ENCODE data around the gene POLE.
"Not testable (repeated sequence)": the region's sequence is repeated elsewhere in the genome, so short reads cannot be mapped to it uniquely, and the experiment has no call there.

Gene POLE

GRCh38 chr12:132604668-132605441 is 82.3 kb downstream of the POLE start:
- no peak overlapping the region for H3K27ac ChIP-seq
- TF ChIP-seq CTCF (conservative IDR thresholded peaks at IDR 0.05): no peak

- H3K27ac ChIP-seq: peak overlapping the region; percentile 51; the same call in 1 of the 2 replicates
Measured at GRCh38 chr12:132604151-132604618, 83.0 kb downstream of the POLE start.

GRCh38 chr12:132603240-132604150 is 83.6 kb downstream of the POLE start:
- TF ChIP-seq CTCF (conservative IDR thresholded peaks at IDR 0.05): no peak
- peak overlapping the region; percentile 51; the same call in 1 of the 2 replicates for H3K27ac ChIP-seq

More at GRCh38 chr12:132604151-132604618, 83.0 kb downstream of the POLE start:
- no peak for TF ChIP-seq CTCF (conservative IDR thresholded peaks at IDR 0.05)

- no peak for TF ChIP-seq CTCF (conservative IDR thresholded peaks at IDR 0.05)
Measured at GRCh38 chr12:132602572-132603239, 84.4 kb downstream of the POLE start.

GRCh38 chr12:132601171-132601883 is 85.8 kb downstream of the POLE start:
- no peak for TF ChIP-seq CTCF (conservative IDR thresholded peaks at IDR 0.05)
- H3K27ac ChIP-seq: peak overlapping the region; percentile 35; the same call in 1 of the 2 replicates

More at GRCh38 chr12:132602572-132603239, 84.4 kb downstream of the POLE start:
- no peak overlapping the region for H3K27ac ChIP-seq

- peak overlapping the region; percentile 35; the same call in 1 of the 2 replicates for H3K27ac ChIP-seq
- TF ChIP-seq CTCF (conservative IDR thresholded peaks at IDR 0.05): peak; percentile 91
Measured at GRCh38 chr12:132600048-132601032, 86.8 kb downstream of the POLE start.

- H3K27ac ChIP-seq: not testable (repeated sequence)
Measured at GRCh38 chr12:132599502-132599901, 87.6 kb downstream of the POLE start.

Measured in VCaP (cell line).